Mononuclear cell (primary cell): ENCODE measurements around the gene CNTN6. TPM values are rescaled to one million over a fixed set of nuclear protein-coding genes. Genes with fewer than 3 reads are reported as not detected.

Experiments
- H3K27me3 ChIP-seq: 2 replicates; pipeline ENCODE4 v1.6.0; 2011; ENCODE audit warnings: low read length, control low read depth; ENCODE audit not compliant: insufficient read depth
- H3K4me1 ChIP-seq: 2 replicates; pipeline ENCODE4 v1.5.1; 2011; ENCODE audit warnings: mild to moderate bottlenecking, low read length, control low read depth; ENCODE audit not compliant: insufficient read depth
- H3K4me3 ChIP-seq: 2 replicates; pipeline ENCODE4 v1.5.1; 2011; ENCODE audit warnings: mild to moderate bottlenecking, low read length, moderate library complexity
- H3K9me3 ChIP-seq: 2 replicates; pipeline ENCODE4 v1.5.1; 2011; ENCODE audit warnings: low read depth, mild to moderate bottlenecking, control low read depth, low read length
- total RNA-seq: library from RNA; depleted of rRNA; stranded (reverse); fragments of >200 nt; gene quantifications from one replicate; pipeline ENCODE4 v1.2.3, GENCODE V29; 2012

Gene CNTN6
- total RNA-seq, 1 donor = 0.21 TPM

DNA sequence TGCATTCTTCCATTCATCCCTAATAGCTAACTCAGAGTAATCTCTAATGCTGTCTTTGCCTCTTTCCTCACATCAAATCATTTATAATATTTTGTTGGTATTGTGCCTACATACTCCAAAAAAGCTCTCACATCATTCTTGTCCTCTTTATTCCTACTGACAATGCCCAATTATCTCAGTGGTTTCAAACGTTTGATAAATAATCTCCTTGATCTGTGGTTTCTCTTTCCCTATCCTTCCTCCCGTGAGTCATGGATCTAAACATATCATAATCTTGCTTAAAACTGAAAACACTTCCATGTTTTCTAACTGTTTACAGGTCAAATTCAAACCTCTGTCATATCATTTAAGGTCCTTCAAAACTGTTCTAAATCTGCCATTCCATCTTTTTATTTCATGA is 115.1 kb downstream of the CNTN6 start:
- Histone ChIP-seq H3K9me3 (no peaks in the 10 kb centered on the region), H3K4me3 (no peak overlapping the region), H3K4me1 (no peaks in the 10 kb centered on the region), H3K27me3 (no peaks in the 10 kb centered on the region)

DNA sequence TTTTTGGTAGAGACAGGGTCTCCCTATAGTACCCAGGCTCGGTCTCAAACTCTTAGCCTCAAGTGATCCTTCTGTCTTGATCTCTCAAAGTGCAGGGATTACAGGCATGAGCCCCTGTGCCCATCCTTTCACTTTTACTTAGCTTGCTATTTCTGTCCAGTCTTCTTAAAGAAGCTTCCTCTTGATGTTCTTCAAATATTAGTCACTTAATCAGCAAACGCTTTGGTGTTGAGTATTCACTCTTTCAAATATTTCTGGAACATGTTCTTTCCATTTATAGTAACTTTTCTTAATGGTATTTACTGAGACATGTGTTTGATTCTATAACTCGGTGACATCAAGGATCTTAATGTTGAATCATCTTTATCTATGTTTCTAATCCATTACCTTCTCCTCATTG is 122.1 kb downstream of the CNTN6 start:
- Histone ChIP-seq H3K4me3 (no peak overlapping the region), H3K9me3 (no peaks in the 10 kb centered on the region), H3K4me1 (no peaks in the 10 kb centered on the region), H3K27me3 (no peaks in the 10 kb centered on the region)

DNA sequence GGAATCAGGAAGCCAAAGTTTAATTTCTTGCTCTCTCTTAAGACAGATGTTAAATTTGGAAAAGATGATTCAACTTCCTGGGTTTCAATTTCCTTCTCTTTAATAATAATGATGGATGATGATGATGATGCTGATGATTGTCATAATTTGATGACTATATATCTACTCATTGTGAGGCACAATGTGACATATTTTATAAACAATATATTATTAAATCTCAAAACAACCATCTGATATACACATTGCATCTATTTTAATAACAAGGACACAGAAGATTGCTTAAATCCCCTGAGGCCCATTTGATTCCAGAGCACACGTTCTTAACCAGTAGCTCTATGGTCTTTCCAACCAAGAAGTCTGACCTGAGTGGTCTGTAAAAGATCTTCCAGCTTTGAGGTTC is 124.0 kb downstream of the CNTN6 start:
- Histone ChIP-seq H3K27me3 (no peaks in the 10 kb centered on the region), H3K9me3 (no peaks in the 10 kb centered on the region), H3K4me3 (no peak overlapping the region), H3K4me1 (no peaks in the 10 kb centered on the region)

DNA sequence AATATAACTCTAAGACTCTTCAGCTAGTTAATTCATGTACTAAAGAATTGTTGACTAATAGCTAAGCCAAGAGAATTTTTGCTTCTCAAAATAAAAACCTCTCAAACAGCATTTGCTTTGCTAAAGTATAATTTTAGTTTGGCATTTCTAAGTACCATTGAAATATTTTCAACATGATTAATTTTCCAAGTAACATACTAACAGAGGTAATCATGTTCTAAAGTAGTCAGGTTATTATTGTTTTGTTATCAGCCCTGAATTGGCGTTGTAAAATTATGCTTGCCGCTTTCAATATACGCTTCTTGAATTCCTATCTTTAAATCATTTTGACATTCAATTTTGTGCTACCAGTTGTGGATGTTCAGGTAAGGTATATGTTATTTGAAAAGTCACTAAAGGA is 134.3 kb downstream of the CNTN6 start:
- Histone ChIP-seq H3K27me3 (no peaks in the 10 kb centered on the region), H3K4me1 (no peaks in the 10 kb centered on the region), H3K9me3 (peaks cover 6% of the 10 kb centered on the region), H3K4me3 (no peak overlapping the region)

DNA sequence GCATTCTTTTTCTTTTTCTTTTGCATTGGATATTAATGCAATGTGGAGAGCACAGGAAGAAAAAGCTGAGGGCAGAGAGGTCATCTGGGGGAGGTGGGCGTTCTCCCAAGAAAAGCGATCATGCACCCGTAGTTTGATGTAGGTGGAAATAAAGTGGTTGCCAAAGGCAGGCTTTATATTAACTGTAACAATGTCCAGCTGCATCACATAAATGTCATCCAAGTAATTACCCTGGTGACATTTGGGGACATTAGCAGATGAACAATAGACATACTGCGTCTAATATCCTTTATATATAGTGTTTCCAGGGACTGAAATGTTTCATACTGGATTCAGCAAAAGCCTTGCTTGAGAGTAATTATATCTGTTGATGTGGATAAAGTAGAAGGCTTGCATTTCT is 135.5 kb downstream of the CNTN6 start:
- Histone ChIP-seq H3K9me3 (peaks cover 6% of the 10 kb centered on the region), H3K4me3 (no peak overlapping the region), H3K4me1 (no peaks in the 10 kb centered on the region), H3K27me3 (no peaks in the 10 kb centered on the region)

DNA sequence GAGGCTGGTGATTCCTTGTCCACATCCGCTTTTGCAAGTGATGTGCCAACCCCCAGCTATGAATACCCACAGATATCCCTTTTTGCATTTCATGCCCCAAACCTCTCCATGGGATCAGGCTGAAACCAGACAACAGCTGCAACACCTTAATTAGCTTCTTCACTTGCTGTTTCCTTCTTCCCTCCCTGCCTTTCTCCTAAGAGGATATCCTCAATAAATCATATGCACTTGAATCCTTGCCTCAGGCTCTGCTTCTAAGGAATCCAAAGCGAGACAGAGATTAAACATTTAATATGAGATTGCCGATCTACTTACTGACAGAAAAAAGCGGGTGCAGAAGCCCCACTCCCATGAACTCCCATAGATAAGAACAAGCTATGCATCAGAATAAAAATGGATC is 138.1 kb downstream of the CNTN6 start:
- Histone ChIP-seq H3K4me3 (no peak overlapping the region), H3K9me3 (peaks cover 6% of the 10 kb centered on the region), H3K4me1 (no peaks in the 10 kb centered on the region), H3K27me3 (no peaks in the 10 kb centered on the region)

DNA sequence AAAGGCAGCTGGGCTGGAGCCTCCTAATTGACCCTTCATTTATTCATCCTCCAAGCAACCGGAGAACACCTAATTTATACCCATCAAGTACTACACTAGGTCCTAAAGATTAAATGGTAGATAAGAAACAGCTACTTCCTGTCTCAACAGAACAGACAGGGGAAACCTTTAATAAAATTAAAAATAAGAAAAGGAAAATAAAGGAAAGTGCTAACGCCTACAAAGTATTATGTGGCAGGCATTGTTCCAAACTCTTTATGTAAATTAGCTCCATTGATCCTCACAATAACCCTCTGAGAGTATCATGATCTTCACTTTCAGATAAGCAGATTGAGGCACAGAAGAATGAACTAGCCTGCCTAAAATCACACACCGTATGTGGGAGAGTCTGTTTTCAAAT is 139.5 kb downstream of the CNTN6 start:
- Histone ChIP-seq H3K4me1 (no peaks in the 10 kb centered on the region), H3K9me3 (peaks cover 6% of the 10 kb centered on the region), H3K4me3 (no peak overlapping the region), H3K27me3 (no peaks in the 10 kb centered on the region)

DNA sequence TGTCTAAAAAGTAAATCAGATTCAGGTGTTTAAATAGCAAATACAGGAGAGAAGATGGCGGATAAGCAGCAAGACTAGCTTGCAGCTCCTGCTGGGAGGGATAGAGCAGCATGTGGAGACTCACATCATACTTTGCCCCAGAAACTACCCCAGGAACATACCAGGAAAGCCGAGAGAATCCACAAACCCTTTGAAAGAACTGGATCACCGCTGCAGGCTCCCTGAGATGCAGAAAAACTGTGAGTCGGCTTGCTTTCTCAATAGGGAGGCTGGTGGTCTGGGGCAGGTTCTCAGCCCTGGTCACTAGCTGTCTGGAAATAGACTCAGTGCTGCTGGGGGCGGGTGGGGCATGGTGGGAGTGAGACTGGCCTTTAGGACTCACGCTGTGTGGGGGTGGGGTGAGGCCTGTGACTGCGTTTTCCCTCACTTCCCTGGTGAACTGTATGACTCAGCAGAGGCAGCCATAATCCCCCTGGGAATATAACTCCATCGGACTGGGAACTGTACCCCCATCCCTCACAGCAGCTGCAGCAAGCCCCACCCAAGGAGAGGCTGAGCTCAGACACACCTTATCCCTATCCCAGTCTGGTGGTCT is 142.8 kb downstream of the CNTN6 start:
- no peak overlapping the region for H3K4me3 ChIP-seq
- no peaks in the 10 kb centered on the region for H3K4me1 ChIP-seq
- H3K9me3 ChIP-seq = peaks cover 6% of the 10 kb centered on the region
- no peaks in the 10 kb centered on the region for H3K27me3 ChIP-seq

DNA sequence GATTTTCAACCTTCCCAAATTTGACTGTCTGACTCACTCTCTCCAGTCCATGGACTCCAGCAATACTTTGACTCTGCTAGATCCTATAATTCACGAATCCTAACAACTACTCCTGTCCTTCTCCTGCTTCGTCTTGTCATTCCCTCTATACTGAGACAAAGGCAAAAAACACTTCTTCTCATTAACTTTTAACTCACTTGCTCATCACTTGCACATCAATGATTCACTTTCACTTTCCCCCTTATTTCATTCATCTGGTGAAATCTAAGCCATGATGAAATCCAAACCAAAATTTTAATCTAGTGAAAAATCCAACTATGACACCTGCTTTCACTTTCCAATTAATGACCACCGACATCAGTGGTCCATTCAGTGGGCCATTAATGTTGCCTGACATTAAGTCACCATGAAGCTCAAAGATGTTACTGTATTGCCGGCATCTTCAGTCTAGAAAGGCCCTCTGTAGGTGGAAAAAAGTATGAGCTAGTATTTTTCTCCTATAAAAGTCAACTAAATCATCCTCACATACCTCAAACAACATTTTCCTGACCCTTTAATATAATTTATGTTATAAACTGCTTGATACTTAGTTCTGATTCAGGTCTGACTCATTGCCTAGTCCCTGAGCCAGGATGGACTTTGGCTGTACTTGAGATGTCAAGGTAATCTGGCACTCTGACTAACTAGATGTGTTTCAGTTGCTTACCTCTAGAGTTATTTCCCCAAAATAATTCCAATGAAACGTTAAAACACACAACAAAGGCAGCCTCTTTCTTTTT is 158.6 kb downstream of the CNTN6 start:
- Histone ChIP-seq H3K4me1 (no peaks in the 10 kb centered on the region), H3K27me3 (no peaks in the 10 kb centered on the region), H3K9me3 (no peaks in the 10 kb centered on the region), H3K4me3 (no peak overlapping the region)

DNA sequence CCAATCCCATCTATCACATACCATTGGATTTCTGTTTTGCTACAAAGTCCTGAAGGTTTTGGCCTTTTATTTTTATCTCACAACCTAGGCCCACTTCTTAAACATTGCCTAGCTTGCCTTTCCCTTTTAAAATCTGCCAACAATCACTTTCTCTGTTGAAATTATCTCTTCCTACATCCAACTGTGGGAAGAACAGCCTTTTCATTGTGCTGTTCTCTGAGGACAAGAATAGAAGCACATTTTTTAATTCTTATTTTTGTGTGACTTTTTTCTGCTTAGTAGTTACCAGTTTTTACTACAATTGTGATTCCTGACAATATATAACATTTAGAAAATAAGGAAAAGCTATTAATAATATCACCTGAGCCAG is 159.2 kb downstream of the CNTN6 start:
- H3K27me3 ChIP-seq = no peaks in the 10 kb centered on the region
- no peak overlapping the region for H3K4me3 ChIP-seq
- no peaks in the 10 kb centered on the region for H3K4me1 ChIP-seq
- no peaks in the 10 kb centered on the region for H3K9me3 ChIP-seq

DNA sequence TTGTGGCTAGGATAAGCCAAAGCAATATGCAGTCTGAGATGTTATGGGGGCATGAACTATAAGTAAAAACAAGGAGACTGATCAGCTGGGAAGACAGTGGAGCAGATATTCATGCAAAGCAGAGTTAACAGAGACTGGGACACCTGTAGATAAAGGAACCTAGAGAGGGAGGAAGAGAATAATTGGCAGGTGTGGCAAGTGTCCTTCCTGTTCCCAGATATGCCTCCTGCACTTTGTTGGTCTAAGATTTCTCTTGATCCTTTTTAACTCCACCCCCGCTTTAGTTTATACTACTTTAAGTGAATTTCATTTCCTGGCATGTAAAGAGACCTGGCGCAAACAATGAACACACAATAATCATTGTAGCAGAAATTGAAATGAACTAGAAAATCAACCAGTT is 169.4 kb downstream of the CNTN6 start:
- Histone ChIP-seq H3K9me3 (no peaks in the 10 kb centered on the region), H3K27me3 (no peaks in the 10 kb centered on the region), H3K4me1 (no peaks in the 10 kb centered on the region), H3K4me3 (no peak overlapping the region)

DNA sequence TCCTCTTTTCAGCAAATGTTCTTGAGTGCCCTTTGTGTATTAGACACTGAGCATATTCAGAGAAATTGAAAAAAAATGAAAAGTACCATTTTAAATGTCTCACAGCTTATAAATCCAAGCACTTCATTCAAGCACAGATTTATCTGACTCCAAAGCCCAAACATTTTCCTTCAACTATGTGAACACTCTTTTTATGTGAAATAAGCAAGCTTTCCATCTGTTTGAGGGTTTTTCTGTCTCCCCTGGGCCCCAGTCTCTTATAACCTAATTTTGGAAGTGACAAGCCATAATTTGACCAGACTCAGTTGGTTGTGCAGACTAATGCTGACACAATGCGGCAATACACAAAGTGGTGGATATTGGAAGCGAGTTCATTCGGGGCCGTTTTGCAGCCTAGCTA is 170.3 kb downstream of the CNTN6 start:
- Histone ChIP-seq H3K4me3 (no peak overlapping the region), H3K4me1 (no peaks in the 10 kb centered on the region), H3K9me3 (no peaks in the 10 kb centered on the region), H3K27me3 (no peaks in the 10 kb centered on the region)

DNA sequence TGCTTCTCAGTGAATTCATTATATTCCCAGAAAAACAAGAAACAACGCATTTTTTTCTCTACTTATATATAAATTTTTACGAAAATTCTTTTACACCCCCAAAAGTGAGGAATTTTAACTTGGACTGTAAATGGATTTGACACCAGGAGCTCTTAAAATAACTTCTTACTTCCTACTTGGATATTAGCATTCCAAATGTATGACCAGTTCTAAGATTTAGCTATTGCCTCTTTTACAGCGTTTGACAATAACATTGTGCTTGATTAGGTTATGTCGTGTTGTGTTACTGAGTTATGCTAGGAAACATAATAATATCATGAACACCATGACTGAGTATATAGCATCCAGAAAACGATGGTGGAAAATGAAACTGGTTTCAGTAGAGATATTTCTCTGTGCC is 177.0 kb downstream of the CNTN6 start:
- Histone ChIP-seq H3K4me3 (no peak overlapping the region), H3K4me1 (no peaks in the 10 kb centered on the region), H3K27me3 (no peaks in the 10 kb centered on the region), H3K9me3 (no peaks in the 10 kb centered on the region)

DNA sequence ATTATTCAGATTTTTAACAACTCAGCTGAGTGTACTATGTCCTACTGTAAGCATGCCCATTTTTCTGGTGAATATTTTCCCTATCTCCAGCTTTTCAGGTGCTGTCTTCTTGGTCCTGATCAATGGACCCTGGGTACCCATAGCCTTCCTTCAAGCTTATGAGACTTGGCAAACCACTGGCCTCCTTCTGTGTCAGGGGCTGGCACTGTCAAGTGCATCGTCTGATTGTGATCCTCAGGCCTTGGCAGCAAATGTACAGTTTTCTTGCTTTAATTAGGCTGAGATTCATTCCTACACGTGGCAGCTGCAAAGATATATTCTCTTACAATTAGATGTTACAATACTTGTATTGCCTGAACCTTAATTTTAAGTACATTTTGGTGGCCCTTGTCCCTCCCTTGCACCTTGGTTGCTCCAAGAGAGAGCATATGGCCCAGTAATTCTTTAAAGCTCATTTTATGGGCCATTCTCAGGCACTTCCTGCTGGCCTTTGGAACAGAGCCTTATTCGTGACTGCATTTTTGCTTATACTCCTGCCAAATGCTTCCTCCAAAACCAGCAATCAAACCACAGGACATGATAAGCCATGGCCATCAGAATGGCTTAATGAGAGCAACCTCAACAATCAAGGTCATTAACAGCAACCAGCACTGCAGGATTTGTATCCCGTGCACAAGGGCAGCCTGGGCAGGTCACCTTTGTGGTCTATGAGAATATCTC is 179.9 kb downstream of the CNTN6 start:
- Histone ChIP-seq H3K4me3 (no peak overlapping the region), H3K27me3 (no peaks in the 10 kb centered on the region), H3K9me3 (no peaks in the 10 kb centered on the region), H3K4me1 (no peaks in the 10 kb centered on the region)

DNA sequence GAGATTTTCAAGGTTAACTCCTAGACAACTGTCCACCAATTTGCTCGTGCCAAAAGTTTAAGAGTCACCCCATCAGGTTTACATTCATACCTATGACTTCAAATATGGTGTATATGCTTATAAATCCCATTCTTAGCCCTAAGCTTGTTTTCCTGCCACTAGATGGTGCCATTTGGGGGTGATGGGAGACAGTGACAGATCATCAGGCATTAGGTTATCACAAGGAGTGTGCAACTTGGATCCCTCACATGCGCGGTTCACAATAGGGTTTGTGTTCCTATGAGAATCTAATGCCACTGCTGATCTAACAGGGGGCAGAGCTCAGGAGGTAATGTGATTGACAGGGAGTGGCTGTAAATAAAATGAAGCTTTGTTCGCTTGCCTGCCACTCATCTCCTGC is 182.7 kb downstream of the CNTN6 start:
- Histone ChIP-seq H3K27me3 (no peaks in the 10 kb centered on the region), H3K4me3 (no peak overlapping the region), H3K4me1 (no peaks in the 10 kb centered on the region), H3K9me3 (no peaks in the 10 kb centered on the region)

DNA sequence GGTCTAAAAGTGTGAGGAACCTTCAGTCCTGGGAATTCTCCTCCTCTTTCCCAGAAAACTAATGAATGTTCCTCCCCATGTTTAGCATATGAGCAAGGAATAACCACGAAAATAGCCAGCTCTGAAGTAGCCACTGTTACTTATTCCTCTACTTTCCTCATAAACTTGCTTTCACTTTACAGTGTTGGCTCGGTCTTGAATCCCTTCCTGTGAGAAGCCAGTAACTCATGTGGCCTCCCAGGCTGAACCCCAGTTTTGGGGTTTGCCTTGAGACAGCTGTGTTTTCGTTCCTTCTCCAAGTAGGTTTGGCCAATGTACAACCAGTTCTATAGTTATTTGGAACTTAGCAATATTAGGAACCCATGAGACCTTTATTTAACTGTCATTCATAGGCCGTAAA is 195.0 kb downstream of the CNTN6 start:
- no peaks in the 10 kb centered on the region for H3K4me1 ChIP-seq
- no peaks in the 10 kb centered on the region for H3K9me3 ChIP-seq

More for the DNA sequence above, 195.0 kb downstream of the CNTN6 start:
- no peaks in the 10 kb centered on the region for H3K27me3 ChIP-seq
- no peak overlapping the region for H3K4me3 ChIP-seq
